GM18907 (cell line): ENCODE measurements around the gene XIRP1.
A peak's percentile ranks its signal among the peaks of the same experiment; 100 is the strongest.

Experiments
- ATAC-seq: cut with Tn5 transposase; IDR thresholded peaks from one replicate; pipeline ENCODE4 v1.9.1; 2021; ENCODE audit warnings: mild to moderate bottlenecking, moderate library complexity; ENCODE audit not compliant: unreplicated experiment

Gene XIRP1

GRCh38 chr3:39146611-39147591 is 45.5 kb downstream of the XIRP1 start:
- peak; percentile 6 for ATAC-seq

- no peak for ATAC-seq
These were observed 46.3 kb downstream of the XIRP1 start for GRCh38 chr3:39146083-39146501.

DNA sequence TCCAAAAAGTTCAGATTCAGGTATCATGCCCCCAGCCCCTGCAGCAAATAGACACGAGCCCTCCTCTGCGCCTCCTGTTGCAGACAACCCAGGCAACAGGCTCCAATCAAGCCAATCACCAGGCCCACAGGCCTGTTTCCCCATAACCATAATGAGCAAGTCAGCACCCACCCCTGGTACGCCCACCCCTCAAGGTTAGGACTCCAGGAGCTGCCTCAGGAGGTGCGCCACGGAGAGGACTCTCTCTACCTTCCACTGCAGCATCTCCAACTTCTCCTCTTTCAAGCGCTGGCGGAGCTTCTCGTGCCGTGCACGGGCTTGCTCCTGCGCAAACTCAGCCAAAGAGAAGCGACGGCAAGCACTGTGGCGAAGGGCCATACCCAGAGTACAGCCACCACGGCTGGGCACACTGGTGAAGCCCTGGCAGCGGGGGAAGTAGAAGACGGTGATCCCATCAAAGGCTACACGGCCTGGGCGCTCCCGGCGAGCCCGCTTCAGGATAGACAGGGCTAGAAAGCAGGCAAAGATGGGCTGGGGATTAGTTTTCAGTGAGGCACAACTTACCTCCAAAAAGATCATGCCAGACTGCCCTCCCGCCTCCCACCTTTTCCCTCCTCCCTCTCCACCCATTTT is 47.5 kb downstream of the XIRP1 start:
- no peak for ATAC-seq

GRCh38 chr3:39144095-39144747 is 48.2 kb downstream of the XIRP1 start:
- no peak for ATAC-seq

DNA sequence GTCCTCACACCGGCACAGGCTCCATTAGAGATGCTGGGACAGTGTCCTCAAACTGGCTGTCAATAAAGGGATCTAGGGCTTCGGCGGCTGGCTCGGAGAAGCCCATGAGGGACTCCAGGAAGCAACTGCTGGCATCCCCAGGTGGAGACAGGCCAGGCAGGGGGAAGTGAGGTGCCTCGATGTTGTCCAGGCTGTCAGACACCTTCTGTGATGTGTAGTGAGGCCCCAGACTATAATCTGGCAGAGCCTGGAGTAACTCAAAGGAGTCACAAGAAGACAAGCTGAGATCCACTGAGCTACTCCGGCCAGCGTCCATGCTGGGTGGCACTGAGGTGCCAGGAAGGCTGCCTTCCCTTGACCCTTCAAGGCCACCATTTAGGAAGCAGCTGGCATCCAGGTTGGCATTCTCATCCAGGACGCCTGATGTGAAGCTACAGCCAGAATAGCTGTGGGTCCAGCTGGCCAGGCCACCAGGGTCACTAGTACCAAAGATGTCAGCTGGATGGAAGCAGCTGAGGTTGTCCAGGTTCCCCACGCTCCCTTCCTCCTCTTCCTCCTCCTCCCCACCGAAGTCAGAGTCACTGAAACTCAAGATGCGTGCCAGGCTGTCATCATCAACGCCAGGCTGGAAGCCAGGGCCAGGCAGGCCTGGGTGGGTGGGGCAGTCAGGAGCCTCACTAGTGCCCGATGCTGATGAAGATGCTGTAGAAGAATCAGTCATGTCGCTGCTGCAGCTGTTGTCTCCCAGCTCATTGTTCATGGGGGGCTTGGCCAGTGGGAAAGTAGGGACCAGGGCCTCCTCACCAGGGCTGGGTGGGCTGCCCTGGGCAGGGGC is 49.1 kb downstream of the XIRP1 start:
- ATAC-seq, result no peak

DNA sequence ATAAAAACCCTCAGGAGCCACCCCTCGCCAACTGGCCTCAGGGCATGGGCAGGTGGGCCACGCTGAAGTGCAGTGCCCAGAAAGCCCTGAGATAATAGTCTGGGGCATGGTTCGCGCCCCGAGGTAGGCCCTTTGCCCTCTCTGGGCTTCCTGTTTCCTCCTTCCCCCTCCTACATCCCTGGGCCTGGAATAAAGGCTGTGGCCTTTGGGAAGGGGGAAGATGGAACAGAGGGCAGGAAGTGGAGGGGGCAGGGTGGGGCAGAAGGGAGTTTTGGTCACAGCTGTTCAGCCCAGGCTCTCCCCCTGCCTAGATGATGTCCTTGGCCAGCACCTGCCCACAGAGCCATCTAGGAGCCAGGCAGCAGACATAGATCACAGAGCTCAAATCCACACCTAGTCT is 50.3 kb downstream of the XIRP1 start:
- no peak for ATAC-seq

- ATAC-seq, result no peak
These were observed 51.0 kb downstream of the XIRP1 start for GRCh38 chr3:39141171-39141995.

GRCh38 chr3:39140341-39140971 is 51.9 kb downstream of the XIRP1 start:
- ATAC-seq, result no peak

- no peak for ATAC-seq
These were observed 53.0 kb downstream of the XIRP1 start for GRCh38 chr3:39139442-39139841.

DNA sequence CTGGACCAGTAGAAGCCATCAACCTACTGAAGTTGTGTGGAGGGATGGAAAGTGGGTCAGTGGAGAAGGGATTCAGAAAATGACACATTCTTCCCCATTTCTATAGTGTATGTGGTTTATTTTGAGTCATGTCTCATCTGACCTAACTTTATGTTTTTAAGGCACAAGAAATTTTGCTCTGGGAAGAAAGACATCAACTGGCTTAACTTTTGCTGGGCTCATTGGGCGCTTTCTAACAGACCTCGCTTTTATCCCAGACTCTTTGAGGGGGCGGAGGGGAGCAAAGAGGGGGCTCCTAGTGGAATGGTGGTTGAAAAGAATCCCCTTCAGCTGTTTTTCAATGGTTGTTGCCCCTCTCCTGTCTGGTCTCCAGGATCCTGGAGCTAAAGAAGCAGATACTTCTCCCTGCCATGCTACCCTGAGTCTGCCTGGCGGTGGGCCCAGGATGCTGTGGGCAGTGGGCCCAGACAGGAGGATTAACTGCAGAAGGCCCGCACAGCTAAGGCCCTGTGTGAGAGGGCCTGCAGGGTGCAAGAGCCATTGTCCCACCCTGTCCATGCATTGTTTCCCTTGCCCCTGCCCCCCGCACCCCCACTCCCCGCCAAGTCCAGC is 53.5 kb downstream of the XIRP1 start:
- ATAC-seq, result no peak

DNA sequence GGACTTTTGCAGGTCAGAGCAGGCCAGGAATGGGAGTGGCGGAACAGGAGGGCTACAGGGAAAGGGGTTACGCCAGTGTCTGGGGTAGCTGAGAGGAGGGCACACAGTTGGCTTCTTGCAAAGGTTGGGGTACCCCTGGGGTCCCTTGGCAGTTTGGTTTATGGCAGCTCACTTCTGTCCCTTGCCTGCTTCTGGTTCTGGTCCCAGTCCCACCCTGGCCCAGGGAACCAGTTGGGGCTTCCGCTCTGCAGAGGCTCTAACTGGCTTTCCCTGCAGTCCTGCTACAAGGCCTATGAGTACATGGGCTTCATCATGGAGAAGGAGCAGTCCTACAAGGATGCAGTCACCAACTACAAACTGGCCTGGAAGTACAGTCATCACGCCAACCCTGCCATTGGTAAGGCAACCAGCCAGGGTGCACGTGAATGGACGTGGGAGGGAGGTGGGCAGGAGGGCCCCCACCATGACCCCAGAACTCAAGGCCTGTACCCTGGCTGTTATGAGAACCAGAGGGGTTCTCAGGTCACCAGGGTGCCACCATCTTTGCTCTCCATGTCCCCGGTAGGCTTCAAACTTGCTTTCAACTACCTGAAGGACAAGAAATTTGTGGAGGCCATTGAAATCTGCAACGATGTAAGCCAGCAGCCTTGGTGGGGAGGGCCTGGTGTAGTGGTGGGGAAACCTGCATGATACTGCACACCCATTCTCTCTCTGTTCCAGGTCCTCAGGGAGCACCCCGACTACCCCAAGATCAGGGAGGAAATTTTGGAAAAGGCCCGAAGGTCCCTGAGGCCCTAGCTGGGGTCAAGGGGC is 54.2 kb downstream of the XIRP1 start:
- no peak for ATAC-seq

DNA sequence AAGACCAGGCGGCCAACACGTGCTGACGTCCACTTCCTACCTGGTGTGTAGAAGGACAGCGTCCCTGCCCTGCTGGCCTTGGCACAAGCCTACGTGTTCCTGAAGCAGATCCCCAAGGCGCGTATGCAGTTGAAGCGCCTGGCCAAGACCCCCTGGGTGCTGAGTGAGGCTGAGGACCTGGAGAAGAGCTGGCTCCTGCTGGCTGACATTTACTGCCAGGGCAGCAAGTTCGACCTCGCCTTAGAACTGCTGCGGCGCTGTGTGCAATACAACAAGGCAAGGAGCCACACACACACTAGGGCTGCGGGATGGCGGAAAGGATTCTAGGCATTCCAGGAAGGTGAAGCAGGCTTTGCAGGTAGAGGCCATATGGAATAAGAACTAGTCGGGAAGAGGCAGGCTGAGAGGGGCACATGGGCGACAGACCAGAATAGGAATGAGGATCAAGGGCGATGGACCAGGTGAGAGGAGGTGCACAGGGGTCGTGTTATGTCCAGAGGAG is 54.9 kb downstream of the XIRP1 start:
- no peak for ATAC-seq

DNA sequence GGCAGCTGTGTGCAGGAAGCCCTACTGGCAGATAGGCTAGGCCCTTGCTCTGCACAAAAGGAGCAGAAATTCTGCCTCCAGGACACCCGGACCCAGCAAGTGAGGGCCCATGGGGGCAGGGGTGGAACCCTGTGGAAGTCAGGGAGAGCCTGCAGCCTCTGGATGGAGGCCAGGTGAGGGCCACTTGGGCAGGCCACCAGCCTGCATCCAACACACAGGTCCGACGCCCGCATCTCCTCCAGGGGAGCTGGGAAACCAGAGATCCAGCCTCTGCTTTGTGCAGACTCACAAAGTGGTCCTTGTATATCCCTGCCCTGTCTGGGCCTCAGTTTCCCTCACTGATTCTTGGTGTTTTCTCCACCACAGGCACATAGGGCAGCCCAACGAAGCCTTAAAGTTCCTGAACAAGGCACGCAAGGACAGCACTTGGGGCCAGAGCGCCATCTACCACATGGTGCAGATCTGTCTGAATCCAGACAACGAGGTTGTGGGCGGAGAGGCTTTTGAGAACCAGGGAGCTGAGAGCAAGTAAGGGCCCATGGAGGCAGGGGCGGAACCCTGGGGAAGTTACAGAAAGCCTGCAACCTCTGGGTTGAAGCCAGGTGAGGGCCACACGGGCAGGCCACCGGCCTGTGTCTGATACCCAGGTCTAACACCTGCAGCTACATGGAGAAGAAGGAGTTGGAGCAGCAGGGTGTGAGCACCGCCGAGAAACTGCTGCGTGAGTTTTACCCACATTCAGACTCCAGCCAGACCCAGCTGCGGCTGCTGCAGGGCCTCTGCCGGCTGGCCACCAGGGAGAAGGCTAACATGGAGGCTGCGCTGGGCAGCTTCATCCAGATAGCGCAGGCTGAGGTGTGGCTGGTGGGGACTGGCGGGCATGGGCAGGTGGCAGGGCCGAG is 55.6 kb downstream of the XIRP1 start:
- ATAC-seq, result no peak

DNA sequence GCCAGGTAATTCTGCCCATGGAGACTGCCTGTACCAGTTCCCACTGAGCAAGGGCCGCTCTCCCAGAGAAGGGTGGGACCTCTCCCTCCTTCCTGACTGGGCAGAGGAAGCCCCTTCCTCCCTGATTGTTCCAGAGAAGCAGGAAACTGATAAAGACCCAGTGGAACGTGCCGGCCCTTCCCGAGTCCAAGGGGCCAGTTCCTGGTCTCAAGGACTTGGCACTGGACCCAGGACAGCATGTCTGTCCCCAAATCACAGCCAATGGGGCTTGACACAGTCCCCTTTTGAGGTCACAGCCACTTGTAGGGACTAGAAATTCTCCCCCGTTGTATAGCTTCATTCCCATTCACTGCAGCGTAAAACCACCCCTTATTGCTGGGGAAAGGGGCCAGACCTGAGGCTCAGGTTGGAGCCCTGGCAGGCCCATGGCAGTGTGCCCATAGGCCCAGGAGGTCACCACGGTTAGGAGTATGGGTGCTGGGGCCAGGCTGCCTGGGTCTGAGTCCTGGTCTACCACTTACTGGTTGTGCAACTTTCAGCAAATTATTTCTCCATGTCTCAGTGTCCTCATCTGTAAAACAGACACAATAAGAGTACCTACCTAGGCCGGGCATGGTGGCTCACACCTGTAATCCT is 57.1 kb downstream of the XIRP1 start:
- ATAC-seq, result no peak

GRCh38 chr3:39134305-39134704 is 58.1 kb downstream of the XIRP1 start:
- no peak for ATAC-seq

DNA sequence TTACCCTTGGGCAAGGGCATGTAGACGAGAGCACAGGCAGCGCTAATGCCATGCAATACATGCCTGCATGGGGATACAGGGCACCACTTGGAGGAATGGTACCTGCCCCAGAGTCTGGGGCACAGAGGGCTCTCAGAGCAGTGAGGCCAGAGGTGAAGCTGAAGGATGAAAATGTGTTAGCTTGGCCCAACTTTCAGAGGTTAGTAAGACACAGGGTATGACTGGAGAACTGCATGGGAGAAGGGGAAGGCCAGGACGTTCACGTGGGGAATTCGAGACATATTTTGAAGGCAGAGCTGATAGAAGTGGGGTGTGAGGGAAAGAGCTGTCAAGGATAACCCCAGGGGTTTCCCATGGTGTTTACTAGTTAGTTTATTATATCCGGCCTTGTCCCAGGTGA is 58.6 kb downstream of the XIRP1 start:
- ATAC-seq, result no peak
